SKM-1 treated with dmso at 0.1 percent for 144 hours (cell line): ENCODE measurements around the gene STYXL1.

Experiments used
- DNase-seq: peaks from one replicate; lab custom pipeline; 2025; ENCODE audit not compliant: unreplicated experiment; lab: John Stamatoyannopoulos, UW

Gene STYXL1

GRCh38 chr7:75994388-75995051, 53.3 kb downstream of the STYXL1 start, which contains the start of gene TMEM120A:
Gene TMEM120A (minus strand): TSS chr7:75994595. CDS start chr7:75994570, 25 bp downstream.
- peak; percentile 79 for DNase-seq

GRCh38 chr7:75993689-75994387, 54.0 kb downstream of the STYXL1 start:
- DNase-seq, result no peak

GRCh38 chr7:75992083-75992755, 55.6 kb downstream of the STYXL1 start:
- no peak for DNase-seq

- no peak for DNase-seq
Observed at GRCh38 chr7:75991531-75992082, 56.2 kb downstream of the STYXL1 start.

- no peak for DNase-seq
Observed at GRCh38 chr7:75989500-75990388, 58.1 kb downstream of the STYXL1 start.

GRCh38 chr7:75988568-75989499, 59.0 kb downstream of the STYXL1 start:
- DNase-seq, result no peak

GRCh38 chr7:75987805-75988567, 59.8 kb downstream of the STYXL1 start:
- DNase-seq, result no peak

- DNase-seq, result no peak
Observed at GRCh38 chr7:75987026-75987804, 60.6 kb downstream of the STYXL1 start.

- DNase-seq, result no peak
Observed at GRCh38 chr7:75986147-75986781, 61.5 kb downstream of the STYXL1 start.

GRCh38 chr7:75985518-75986146, 62.2 kb downstream of the STYXL1 start:
- no peak for DNase-seq

GRCh38 chr7:75985009-75985517, 62.7 kb downstream of the STYXL1 start:
- no peak for DNase-seq

- no peak for DNase-seq
Observed at GRCh38 chr7:75984130-75985008, 63.4 kb downstream of the STYXL1 start.

GRCh38 chr7:75983471-75984129, 64.2 kb downstream of the STYXL1 start:
- no peak for DNase-seq

- no peak for DNase-seq
Observed at GRCh38 chr7:75982306-75983064, 65.3 kb downstream of the STYXL1 start.
